B cell (primary cell): ENCODE measurements around the gene MRM2. TPM values are rescaled to one million over a fixed set of nuclear protein-coding genes. Genes with fewer than 3 reads are reported as not detected.

Experiments
- ATAC-seq: fragments of 200-7000 bp; cut with Tn5 transposase; one replicate; pipeline ENCODE4 v1.10.0; 2021; ENCODE audit warnings: low read depth, mild to moderate bottlenecking, moderate number of reproducible peaks, moderate library complexity
- CTCF ChIA-PET: fragments of 350-600 bp; sonication (Branson Sonifier 250); formaldehyde crosslinking; loops from one replicate; lab custom pipeline; 2021; ENCODE audit warnings: antibody characterized with exemption, inconsistent platforms; lab: Charles Lee
- POLR2A ChIA-PET: fragments of 350-600 bp; sonication (Branson Sonifier 250); formaldehyde crosslinking; loops from one replicate; lab custom pipeline; 2021; ENCODE audit warnings: antibody characterized with exemption; lab: Charles Lee
- DNase-seq: peaks from one replicate; pipeline ENCODE4 v3.0.0; 2013
- H2AFZ ChIP-seq: 2 replicates; pipeline ENCODE4 v1.6.1; 2012; ENCODE audit warnings: mild to moderate bottlenecking, low read depth, low read length; ENCODE audit not compliant: insufficient read depth, poor library complexity, severe bottlenecking
- H3K27ac ChIP-seq, 2 donors: 1 replicate in 1 of 2; 2 replicates in 1 of 2; pipeline ENCODE4 v1.5.1; 2012 to 2013; ENCODE audit warnings: low read length in 2 of 2, mild to moderate bottlenecking in 2 of 2, moderate library complexity in 1 of 2
- H3K27me3 ChIP-seq, 4 experiments: fragments of 200-600 bp in 1 of 4; sonication (generic) in 1 of 4; replicated peaks in 1 of 4; 1 replicate in 2 of 4; 2 replicates in 2 of 4; pipeline versions ENCODE4 v1.6.1 to v1.7.0; 2013 to 2016; ENCODE audit warnings: low read length in 3 of 4, mild to moderate bottlenecking in 2 of 4, mixed read lengths in 1 of 4, moderate library complexity in 1 of 4; ENCODE audit not compliant: insufficient read depth in 4 of 4, control insufficient read depth in 3 of 4; ENCODE audit errors: control extremely low read depth in 1 of 4
- H3K36me3 ChIP-seq, 2 experiments: replicated peaks in 1 of 2; 1 replicate in 1 of 2; 2 replicates in 1 of 2; pipeline versions ENCODE4 v1.6.1 to v1.7.1; 2013; ENCODE audit warnings: low read length in 1 of 2; ENCODE audit not compliant: insufficient read depth in 2 of 2, control insufficient read depth in 1 of 2; ENCODE audit errors: control extremely low read depth in 1 of 2, extremely low read depth in 1 of 2
- H3K4me1 ChIP-seq, 2 donors: fragments of 200-600 bp in 1 of 2; sonication (generic) in 1 of 2; 1 replicate in 1 of 2; 2 replicates in 1 of 2; pipeline versions ENCODE4 v1.5.1 to v1.6.1; 2013 to 2017; ENCODE audit warnings: low read length in 2 of 2; ENCODE audit not compliant: control insufficient read depth in 2 of 2, insufficient read depth in 2 of 2
- H3K4me2 ChIP-seq: replicated peaks from 2 replicates; pipeline ENCODE3; 2012; ENCODE audit warnings: mild to moderate bottlenecking, low read depth, low read length; ENCODE audit not compliant: poor library complexity, severe bottlenecking
- H3K4me3 ChIP-seq, 5 experiments: fragments of 200-600 bp in 1 of 5; sonication (generic) in 1 of 5; 1 replicate in 3 of 5; 2 replicates in 2 of 5; pipeline versions ENCODE4 v1.5.1 to v1.7.0; 2011 to 2016; ENCODE audit warnings: low read length in 4 of 5, mild to moderate bottlenecking in 4 of 5, low read depth in 2 of 5, control low read depth in 1 of 5, moderate library complexity in 1 of 5; ENCODE audit not compliant: insufficient read depth in 1 of 5; ENCODE audit errors: control extremely low read depth in 1 of 5, extremely low read depth in 1 of 5
- H3K79me2 ChIP-seq: fragments of 200-600 bp; sonication (generic); one replicate; pipeline ENCODE4 v1.6.0; 2016; ENCODE audit warnings: low read length; ENCODE audit not compliant: control insufficient read depth, insufficient read depth
- H3K9ac ChIP-seq: fragments of 200-600 bp; sonication (generic); 2 replicates; pipeline ENCODE4 v1.6.1; 2017; ENCODE audit warnings: mild to moderate bottlenecking, low read length, moderate library complexity
- H3K9me3 ChIP-seq, 3 donors: one replicate each; pipeline versions ENCODE4 v1.6.1 to v1.7.1; 2013; ENCODE audit warnings: low read length in 2 of 3; ENCODE audit not compliant: control insufficient read depth in 2 of 3, insufficient read depth in 1 of 3; ENCODE audit errors: control extremely low read depth in 1 of 3
- H4K20me1 ChIP-seq: 2 replicates; pipeline ENCODE4 v1.6.0; 2012; ENCODE audit warnings: mild to moderate bottlenecking, low read length; ENCODE audit not compliant: insufficient read depth, control insufficient read depth, poor library complexity, severe bottlenecking
- H3K27ac Mint-ChIP-seq: one replicate; pipeline ENCODE4 v1.8.0; 2021; ENCODE audit warnings: mixed read lengths
- H3K27me3 Mint-ChIP-seq: one replicate; pipeline ENCODE4 v1.8.0; 2021; ENCODE audit warnings: mixed read lengths
- H3K4me1 Mint-ChIP-seq: one replicate; pipeline ENCODE4 v1.8.0; 2021; ENCODE audit warnings: mixed read lengths
- H3K4me3 Mint-ChIP-seq: one replicate; pipeline ENCODE4 v1.8.0; 2021; ENCODE audit warnings: mixed read lengths
- H3K9me3 Mint-ChIP-seq: one replicate; pipeline ENCODE4 v1.8.0; 2022; ENCODE audit warnings: mixed read lengths; ENCODE audit not compliant: insufficient read depth
- CTCF ChIP-seq: fragments of 200-600 bp; IDR thresholded peaks from one replicate; pipeline ENCODE4 v1.8.0; 2022; ENCODE audit warnings: antibody characterized with exemption, mild to moderate bottlenecking
- EZH2 ChIP-seq: IDR thresholded peaks from 2 replicates; pipeline ENCODE4 v1.6.1; 2012; ENCODE audit warnings: borderline replicate concordance, low read depth, mild to moderate bottlenecking, moderate library complexity, low read length; ENCODE audit not compliant: insufficient read depth, poor library complexity, severe bottlenecking
- WGBS: methylation state at CpG from one replicate; pipeline ENCODE4 v1.1.5; 2013; ENCODE audit warnings: missing lambda C conversion rate; ENCODE audit not compliant: insufficient coverage; 5-methylcytosine and 5-hydroxymethylcytosine counted together
- intact Hi-C: fragments of 100-400 bp; cut with micrococcal nuclease; formaldehyde crosslinking; loops from one replicate; pipeline ENCODE4 v1.10.0; 2022
- polyA plus RNA-seq: library from polyadenylated mRNA; depleted of rRNA; stranded (reverse); fragments of >200 nt; gene quantifications from 2 replicates; pipeline ENCODE4 v1.2.3, GENCODE V29; 2012
- total RNA-seq, 2 donors: library from RNA; stranded (reverse); fragments of 120-200 nt in 1 of 2; gene quantifications; 1 replicate in 1 of 2; 2 replicates in 1 of 2; pipeline versions ENCODE4 v1.2.3 to v1.2.4, GENCODE V29; 2013 to 2022

MRM2 gene
- total and polyA plus RNA-seq, 2 donors (not counting 1 experiment from before 2014, with no cell fraction given), result 9.2 to 29.0 TPM

GRCh38 chr7:2215851-2216250 lies 26.2 kb downstream of the MRM2 start:
- H3K9ac ChIP-seq, result no peak overlapping the region

GRCh38 chr7:2214636-2215035 lies 27.4 kb downstream of the MRM2 start:
- Histone ChIP-seq H2AFZ (no peak overlapping the region), H3K9ac (no peak overlapping the region), H3K79me2 (no peaks in the 10 kb centered on the region), H3K36me3 (peaks cover 0 to 58% of the 10 kb centered on the region in 2 experiments), H3K9me3 (peaks cover 0 to 4% (median 0%) of the 10 kb centered on the region in 3 donors), H3K27ac (no peak overlapping the region), H4K20me1 (no peaks in the 10 kb centered on the region), H3K27me3 (no peaks in the 10 kb centered on the region), H3K4me1 (peaks cover 0 to 2% of the 10 kb centered on the region in 2 donors), H3K4me3 (no peak overlapping the region), H3K4me2 (no peak overlapping the region)
- WGBS, result 86% methylated on average over 9 of the region's 9 CpGs
- Mint-ChIP-seq H3K4me3 (no peak overlapping the region), H3K9me3 (no peaks in the 10 kb centered on the region), H3K27me3 (no peaks in the 10 kb centered on the region), H3K27ac (no peak overlapping the region), H3K4me1 (peaks cover 3% of the 10 kb centered on the region)
- TF ChIP-seq EZH2 (no peak), CTCF (no peak)
- ChIA-PET CTCF (no interaction called here), POLR2A (no interaction called here)
- DNase-seq (no peak), ATAC-seq (no peak)
- intact Hi-C loops, result no loop called here

More at GRCh38 chr7:2215851-2216250, 26.2 kb downstream of the MRM2 start:
- no peaks in the 10 kb centered on the region for H4K20me1 ChIP-seq
- no peaks in the 10 kb centered on the region for H3K4me1 ChIP-seq
- H3K36me3 ChIP-seq, result peaks cover 0 to 66% of the 10 kb centered on the region in 2 experiments
- no peak overlapping the region for H2AFZ ChIP-seq
- H3K27me3 Mint-ChIP-seq, result no peaks in the 10 kb centered on the region
- H3K9me3 Mint-ChIP-seq, result no peaks in the 10 kb centered on the region
- TF ChIP-seq EZH2 (no peak), CTCF (no peak)
- intact Hi-C loops, result no loop called here
- POLR2A ChIA-PET, result no interaction called here
- 96% methylated on average over 17 of the region's 17 CpGs for WGBS
- no peak overlapping the region for H3K4me3 ChIP-seq
- CTCF ChIA-PET, result interaction anchor here (0.6 kb wide), 1 partner anchor 32 kb away, joined by 4 read pairs; no protein-coding TSS in a partner anchor
- no peak overlapping the region for H3K27ac ChIP-seq
- no peak overlapping the region for H3K27ac Mint-ChIP-seq
- no peaks in the 10 kb centered on the region for H3K27me3 ChIP-seq
- H3K9me3 ChIP-seq, result peaks cover 0 to 4% (median 0%) of the 10 kb centered on the region in 3 donors
- DNase-seq (no peak), ATAC-seq (no peak)
- no peak overlapping the region for H3K4me2 ChIP-seq
- H3K4me3 Mint-ChIP-seq, result no peak overlapping the region
- H3K79me2 ChIP-seq, result peaks cover 4% of the 10 kb centered on the region
- H3K4me1 Mint-ChIP-seq, result no peaks in the 10 kb centered on the region
